Measurements from ENCODE around the gene UNC13A. TPM values are rescaled to one million over a fixed set of nuclear protein-coding genes. Genes with fewer than 3 reads are reported as not detected.

UNC13A gene
- total RNA-seq, 2 experiments from 2014 or later = 0.08 TPM; not detected in 1

DNA sequence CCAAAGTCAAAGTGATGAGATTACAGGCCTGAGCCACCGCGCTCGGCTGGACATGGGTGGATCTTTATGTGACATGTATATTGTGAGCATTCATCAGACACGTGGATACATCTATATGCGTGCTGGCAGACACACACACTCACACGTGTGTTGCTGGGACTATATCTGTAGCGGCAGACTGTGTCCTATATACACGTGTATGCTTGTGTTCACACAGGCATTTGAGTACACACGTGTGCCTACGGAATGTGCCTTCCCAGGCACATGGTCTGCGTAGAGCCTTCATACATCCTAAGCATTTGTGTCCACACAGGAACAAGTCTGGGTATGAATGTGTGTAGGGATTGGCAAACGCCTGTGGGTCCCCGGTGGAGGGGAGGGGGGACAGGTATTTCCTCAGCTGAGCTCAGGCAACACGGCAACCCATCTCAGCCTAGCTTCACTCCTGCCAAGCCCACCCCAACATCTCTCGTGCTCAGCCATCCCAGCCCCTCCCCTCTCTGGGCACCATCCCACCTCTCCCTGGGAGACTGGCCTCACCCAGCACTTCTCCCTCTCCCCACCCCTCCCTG, 2.6 kb downstream of the UNC13A start:
- no peak for DNase-seq
- Mint-ChIP-seq H3K27me3 (peaks cover 88% of the 10 kb centered on the region), H3K4me1 (peaks cover 7% of the 10 kb centered on the region), H3K27ac (no peak overlapping the region), H3K36me3 (no peaks in the 10 kb centered on the region), H3K4me3 (no peak overlapping the region), H3K9me3 (no peaks in the 10 kb centered on the region)

GRCh38 chr19:17684256-17684655, 3.9 kb downstream of the UNC13A start:
- Mint-ChIP-seq H3K9me3 (no peaks in the 10 kb centered on the region), H3K4me1 (peaks cover 10% of the 10 kb centered on the region), H3K4me3 (no peak overlapping the region), H3K36me3 (no peaks in the 10 kb centered on the region), H3K27me3 (peaks cover 88% of the 10 kb centered on the region), H3K27ac (no peak overlapping the region)
- no peak for DNase-seq

DNA sequence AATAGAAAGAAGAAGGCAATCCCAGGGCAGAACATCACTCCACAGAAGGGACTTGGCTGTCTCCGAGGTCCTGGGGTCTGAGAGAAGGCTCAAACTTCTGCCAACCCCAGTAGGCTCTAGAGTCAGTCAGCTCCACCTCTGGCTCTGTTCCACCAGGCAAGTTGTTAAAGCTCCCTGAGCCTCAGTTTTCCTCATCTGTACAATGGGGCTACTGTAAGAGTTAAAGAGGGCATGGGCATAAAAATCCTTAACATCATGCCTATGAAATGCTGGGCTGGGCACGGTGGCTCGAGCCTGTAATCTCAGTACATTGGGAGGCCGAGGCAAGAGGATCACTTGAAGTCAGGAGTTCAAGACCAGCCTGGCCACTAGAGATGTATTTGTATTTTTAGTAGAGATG, 5.1 kb downstream of the UNC13A start:
- Mint-ChIP-seq H3K9me3 (no peaks in the 10 kb centered on the region), H3K4me1 (peaks cover 10% of the 10 kb centered on the region), H3K27ac (no peak overlapping the region), H3K4me3 (no peak overlapping the region), H3K36me3 (no peaks in the 10 kb centered on the region), H3K27me3 (peaks cover 87% of the 10 kb centered on the region)
- DNase-seq = no peak

- Mint-ChIP-seq H3K27ac (no peak overlapping the region), H3K4me3 (no peak overlapping the region), H3K27me3 (peaks cover 85% of the 10 kb centered on the region), H3K36me3 (no peaks in the 10 kb centered on the region), H3K4me1 (peaks cover 5% of the 10 kb centered on the region), H3K9me3 (no peaks in the 10 kb centered on the region)
- DNase-seq = no peak
Measured at GRCh38 chr19:17682273-17682672, 5.9 kb downstream of the UNC13A start.

DNA sequence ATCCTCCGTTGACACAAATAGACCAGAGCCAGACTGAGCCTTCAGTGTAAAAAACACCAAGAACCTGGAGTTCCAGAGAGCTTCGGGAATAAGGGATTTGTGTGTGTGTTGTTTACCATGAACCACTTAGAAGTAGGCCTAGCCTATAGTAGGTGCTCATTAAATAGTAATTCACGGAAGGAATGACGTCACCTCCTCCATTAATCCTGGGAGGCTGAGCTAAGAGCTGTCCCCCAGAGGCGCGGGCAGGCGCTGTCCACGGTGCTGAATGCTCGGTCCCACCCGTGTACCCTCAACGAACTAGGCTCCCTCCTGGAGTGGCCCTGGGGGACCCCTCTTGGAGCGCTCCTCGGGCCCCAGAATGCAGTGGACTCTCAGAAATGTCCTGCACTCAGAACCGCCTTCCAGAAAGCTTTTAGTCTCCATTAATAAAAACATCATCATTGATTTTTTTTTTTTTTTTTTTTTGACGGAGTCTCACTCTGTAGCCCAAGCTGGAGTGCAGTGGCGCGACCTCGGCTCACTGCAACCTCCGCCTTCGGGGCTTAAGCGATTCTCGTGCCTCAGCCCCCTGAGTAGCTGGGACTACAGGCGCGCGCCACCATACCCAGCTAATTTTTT, 6.5 kb downstream of the UNC13A start:
- peaks cover 5% of the 10 kb centered on the region for H3K4me1 Mint-ChIP-seq
- H3K27me3 Mint-ChIP-seq = peaks cover 79% of the 10 kb centered on the region
- no peak overlapping the region for H3K4me3 Mint-ChIP-seq
- no peaks in the 10 kb centered on the region for H3K36me3 Mint-ChIP-seq
- no peak overlapping the region for H3K27ac Mint-ChIP-seq
- DNase-seq = peak; percentile 50
- H3K9me3 Mint-ChIP-seq = no peaks in the 10 kb centered on the region

DNA sequence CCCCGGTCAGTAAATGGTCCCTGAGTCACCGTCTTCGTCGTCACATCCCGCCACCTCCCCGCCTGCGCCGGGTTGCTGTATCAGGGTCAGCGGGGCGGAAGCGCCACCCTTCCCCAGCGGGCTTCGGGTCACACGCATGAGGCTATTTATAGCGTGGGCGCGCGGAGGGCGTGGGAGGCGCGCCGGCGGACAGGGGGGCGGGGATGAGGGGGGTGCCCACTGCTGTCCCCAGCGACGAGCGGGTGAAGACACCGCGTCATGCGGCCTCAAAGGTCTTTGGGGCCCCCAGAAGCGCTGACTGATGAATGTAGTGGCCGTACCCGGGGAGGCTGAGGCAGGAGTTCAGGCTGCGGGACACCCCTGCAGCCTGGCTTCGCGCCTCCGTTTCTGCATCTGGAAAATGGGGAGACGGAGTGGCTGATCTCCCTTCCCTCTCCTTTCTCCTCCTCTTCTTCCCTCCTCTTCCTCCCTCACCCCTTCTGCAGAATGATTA, 7.9 kb downstream of the UNC13A start:
- DNase-seq = peak; percentile 56
- H3K4me1 Mint-ChIP-seq = peaks cover 3% of the 10 kb centered on the region
- no peaks in the 10 kb centered on the region for H3K36me3 Mint-ChIP-seq
- H3K27ac Mint-ChIP-seq = no peak overlapping the region
- H3K27me3 Mint-ChIP-seq = peaks cover 72% of the 10 kb centered on the region
- H3K4me3 Mint-ChIP-seq = peak overlapping the region; percentile 4
- H3K9me3 Mint-ChIP-seq = no peaks in the 10 kb centered on the region

GRCh38 chr19:17679526-17680229, 8.5 kb downstream of the UNC13A start:
- Mint-ChIP-seq H3K9me3 (no peaks in the 10 kb centered on the region), H3K27me3 (peaks cover 67% of the 10 kb centered on the region), H3K36me3 (no peaks in the 10 kb centered on the region), H3K4me1 (peaks cover 3% of the 10 kb centered on the region), H3K27ac (no peak overlapping the region), H3K4me3 (no peak overlapping the region)
- no peak for DNase-seq

- Mint-ChIP-seq H3K27ac (no peak overlapping the region), H3K9me3 (no peaks in the 10 kb centered on the region), H3K36me3 (no peaks in the 10 kb centered on the region), H3K4me1 (peaks cover 3% of the 10 kb centered on the region), H3K27me3 (peaks cover 63% of the 10 kb centered on the region), H3K4me3 (no peak overlapping the region)
- no peak for DNase-seq
Measured at GRCh38 chr19:17678836-17679235, 9.3 kb downstream of the UNC13A start.

- Mint-ChIP-seq H3K4me1 (peaks cover 3% of the 10 kb centered on the region), H3K9me3 (peaks cover under 1% of the 10 kb centered on the region), H3K36me3 (no peaks in the 10 kb centered on the region), H3K4me3 (no peak overlapping the region), H3K27me3 (peaks cover 49% of the 10 kb centered on the region), H3K27ac (no peak overlapping the region)
- no peak for DNase-seq
Measured at GRCh38 chr19:17677002-17677401, 11.2 kb downstream of the UNC13A start.

- H3K4me3 Mint-ChIP-seq = no peak overlapping the region
- no peak overlapping the region for H3K27ac Mint-ChIP-seq
- DNase-seq = no peak
- peaks cover 2% of the 10 kb centered on the region for H3K9me3 Mint-ChIP-seq
- no peaks in the 10 kb centered on the region for H3K36me3 Mint-ChIP-seq
- H3K4me1 Mint-ChIP-seq = peaks cover 3% of the 10 kb centered on the region
- peaks cover 43% of the 10 kb centered on the region for H3K27me3 Mint-ChIP-seq
Measured at GRCh38 chr19:17676295-17676694, 11.9 kb downstream of the UNC13A start.

DNA sequence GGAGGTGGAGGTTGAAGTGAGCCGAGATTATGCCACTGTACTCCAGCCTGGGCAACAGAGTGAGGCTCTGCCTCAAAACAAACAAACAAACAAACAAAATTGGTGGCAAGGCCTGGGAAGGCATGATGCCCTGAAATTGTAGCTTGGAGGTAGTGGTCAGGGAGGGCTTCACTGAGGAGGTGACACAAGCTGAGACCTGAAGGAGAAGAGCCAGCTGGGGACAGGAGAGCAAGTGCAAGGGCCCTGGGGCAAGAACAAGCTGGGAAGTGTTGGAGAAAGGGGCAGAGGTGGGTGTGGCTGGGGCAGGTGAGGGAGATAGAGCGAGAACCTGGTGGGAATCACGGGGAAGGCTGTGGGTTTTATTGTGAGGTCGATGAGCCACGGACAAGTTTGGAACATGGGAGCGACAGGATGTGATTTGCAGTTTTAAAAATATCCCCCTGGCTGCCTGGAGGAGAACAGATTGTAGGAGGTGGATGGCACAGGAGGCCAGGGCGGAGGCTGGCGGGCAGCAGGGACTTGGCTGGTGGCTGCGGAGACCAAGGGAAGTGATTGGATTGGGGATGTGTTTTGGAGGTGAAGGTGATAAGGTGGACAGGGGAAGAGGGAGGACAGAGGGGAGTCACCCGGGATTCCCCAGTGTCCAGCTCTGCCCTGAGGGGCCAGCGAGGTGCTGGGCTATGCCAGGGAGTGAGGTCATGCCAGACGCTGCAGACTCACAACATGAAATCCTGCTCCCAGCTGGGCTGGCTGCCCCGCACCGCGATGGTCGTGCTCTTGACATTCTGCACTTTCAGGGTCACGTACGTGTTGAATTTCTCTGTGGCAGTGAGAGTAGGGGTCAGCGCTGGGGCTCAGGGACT, 14.0 kb downstream of the UNC13A start:
- peaks cover 22% of the 10 kb centered on the region for H3K27me3 Mint-ChIP-seq
- H3K4me3 Mint-ChIP-seq = no peak overlapping the region
- peaks cover 2% of the 10 kb centered on the region for H3K9me3 Mint-ChIP-seq
- no peaks in the 10 kb centered on the region for H3K4me1 Mint-ChIP-seq
- no peak overlapping the region for H3K27ac Mint-ChIP-seq
- no peak for DNase-seq
- H3K36me3 Mint-ChIP-seq = no peaks in the 10 kb centered on the region

- Mint-ChIP-seq H3K27ac (no peak overlapping the region), H3K4me3 (no peak overlapping the region), H3K9me3 (peaks cover 2% of the 10 kb centered on the region), H3K36me3 (no peaks in the 10 kb centered on the region), H3K4me1 (no peaks in the 10 kb centered on the region), H3K27me3 (peaks cover 12% of the 10 kb centered on the region)
- peak; percentile 28 for DNase-seq
Measured at GRCh38 chr19:17671906-17672305, 16.2 kb downstream of the UNC13A start.

GRCh38 chr19:17669419-17669818, 18.7 kb downstream of the UNC13A start:
- Mint-ChIP-seq H3K27me3 (peaks cover 16% of the 10 kb centered on the region), H3K4me1 (no peaks in the 10 kb centered on the region), H3K9me3 (peaks cover 15% of the 10 kb centered on the region), H3K4me3 (no peak overlapping the region), H3K27ac (no peak overlapping the region), H3K36me3 (peaks cover 7% of the 10 kb centered on the region)
- no peak for DNase-seq

- no peaks in the 10 kb centered on the region for H3K4me1 Mint-ChIP-seq
- H3K36me3 Mint-ChIP-seq = peaks cover 7% of the 10 kb centered on the region
- H3K27me3 Mint-ChIP-seq = peaks cover 22% of the 10 kb centered on the region
- peaks cover 13% of the 10 kb centered on the region for H3K9me3 Mint-ChIP-seq
- no peak for DNase-seq
- no peak overlapping the region for H3K4me3 Mint-ChIP-seq
- no peak overlapping the region for H3K27ac Mint-ChIP-seq
Measured at GRCh38 chr19:17665058-17665457, 23.1 kb downstream of the UNC13A start.

DNA sequence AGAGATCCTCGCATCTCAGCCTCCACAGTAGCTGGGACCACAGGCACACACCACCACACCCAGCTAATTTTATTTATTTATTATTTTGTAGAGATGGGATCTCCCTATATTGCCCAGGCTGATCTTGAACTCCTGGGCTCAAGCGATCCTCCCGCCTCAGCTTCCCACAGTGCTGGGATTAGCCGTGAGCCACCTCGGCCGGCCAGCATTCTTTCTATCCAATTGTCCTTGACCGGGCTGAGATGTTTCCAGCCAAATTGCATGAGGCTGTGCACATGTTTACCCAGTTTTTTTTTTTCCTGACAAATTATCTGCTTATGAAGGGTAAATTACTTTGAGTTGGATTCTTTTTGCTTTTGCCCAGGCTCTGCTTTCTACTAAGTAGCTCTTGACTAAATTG, 28.2 kb downstream of the UNC13A start:
- Mint-ChIP-seq H3K27ac (no peak overlapping the region), H3K9me3 (peaks cover 4% of the 10 kb centered on the region), H3K4me1 (no peaks in the 10 kb centered on the region), H3K27me3 (peaks cover 15% of the 10 kb centered on the region), H3K36me3 (peaks cover 2% of the 10 kb centered on the region), H3K4me3 (no peak overlapping the region)
- no peak for DNase-seq
